ENCODE results near the gene ATP6V0A1. TPM values are rescaled to one million over a fixed set of nuclear protein-coding genes. Genes with fewer than 3 reads are reported as not detected.
"Not testable (repeated sequence)": the region's sequence is repeated elsewhere in the genome, so short reads cannot be mapped to it uniquely, and the experiment has no call there.

The ATP6V0A1 gene
- total RNA-seq, 1 experiment from 2014 or later, result 82.8 TPM

DNA sequence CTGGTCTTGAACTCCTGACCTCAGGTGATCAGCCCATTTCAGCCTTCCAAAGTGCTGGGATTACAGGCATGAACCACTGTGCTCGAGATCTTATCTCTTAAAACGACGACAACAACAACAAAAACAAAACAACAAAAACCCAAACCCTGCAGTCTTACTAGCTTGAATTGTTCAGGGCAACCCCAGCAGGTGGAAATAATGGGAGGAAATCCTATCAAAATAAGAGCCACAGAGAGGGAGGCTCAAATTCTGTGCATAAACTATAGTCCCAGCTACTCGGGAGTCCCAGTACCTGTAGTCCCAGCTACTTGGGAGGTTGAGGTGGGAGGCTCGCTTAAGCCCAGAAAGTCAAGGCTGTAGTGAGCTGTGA, 16.5 kb upstream of the ATP6V0A1 start:
- H3K9me3 Mint-ChIP-seq (ENCODE audit: unreplicated experiment), result no peaks in the 10 kb centered on the region
- H3K36me3 Mint-ChIP-seq (ENCODE audit: insufficient read depth, unreplicated experiment), result no peaks in the 10 kb centered on the region
- CTCF ChIA-PET, result interaction anchor here (0.5 to 2.1 kb wide), 5 partner anchors 11 to 136 kb away, joined by 3 to 6 read pairs (median 4); partner anchors contain the start of gene PSMC3IP
- H3K4me1 ChIP-seq, result peaks cover 5% of the 10 kb centered on the region; the same call in 1 of the 2 replicates
- H3K4me1 Mint-ChIP-seq (ENCODE audit: low read depth, unreplicated experiment), result peaks cover 12% of the 10 kb centered on the region
- no peak for TF ChIP-seq CTCF (IDR thresholded peaks at IDR 0.05; ENCODE audit: insufficient read depth in 1 of 2, low read depth in 1 of 2, low read length in 1 of 2, severe bottlenecking in 1 of 2, unreplicated experiment in 1 of 2)
- H3K4me3 Mint-ChIP-seq (ENCODE audit: unreplicated experiment), result no peak overlapping the region
- no peaks in the 10 kb centered on the region for H3K27me3 ChIP-seq (replicated peaks; ENCODE audit: control insufficient read depth, insufficient read depth, low read length)
- POLR2A ChIA-PET, result no interaction called here
- H3K27ac Mint-ChIP-seq (ENCODE audit: unreplicated experiment), result no peak overlapping the region
- BruUV-seq (replicated peaks), result no TSS peak
- intact Hi-C loops (cut with micrococcal nuclease; ENCODE audit: unreplicated experiment), result no loop called here
- no peaks in the 10 kb centered on the region for H3K36me3 ChIP-seq (ENCODE audit: control insufficient read depth, insufficient read depth, low read length)
- no peak for DNase-seq
- no peaks in the 10 kb centered on the region for H3K27me3 Mint-ChIP-seq (ENCODE audit: insufficient read depth, unreplicated experiment)
- no peak overlapping the region for H3K4me3 ChIP-seq (ENCODE audit: low read depth, low read length)
- no peaks in the 10 kb centered on the region for H3K9me3 ChIP-seq

GRCh38 chr17:42449176-42449575, 9.5 kb upstream of the ATP6V0A1 start:
- H3K4me3 Mint-ChIP-seq (ENCODE audit: unreplicated experiment); H3K4me3 ChIP-seq (ENCODE audit: low read depth, low read length); H3K9me3 Mint-ChIP-seq (ENCODE audit: unreplicated experiment); CTCF ChIA-PET; DNase-seq; H3K9me3 ChIP-seq; BruUV-seq (replicated peaks); H3K27me3 ChIP-seq (replicated peaks; ENCODE audit: control insufficient read depth, insufficient read depth, low read length); POLR2A ChIA-PET; H3K4me1 Mint-ChIP-seq (ENCODE audit: low read depth, unreplicated experiment); H3K4me1 ChIP-seq; H3K27ac Mint-ChIP-seq (ENCODE audit: unreplicated experiment); H3K36me3 ChIP-seq (ENCODE audit: control insufficient read depth, insufficient read depth, low read length); H3K27me3 Mint-ChIP-seq (ENCODE audit: insufficient read depth, unreplicated experiment); intact Hi-C loops (cut with micrococcal nuclease; ENCODE audit: unreplicated experiment); H3K36me3 Mint-ChIP-seq (ENCODE audit: insufficient read depth, unreplicated experiment): not testable (repeated sequence)

- H3K4me1 ChIP-seq; H3K27me3 ChIP-seq (replicated peaks; ENCODE audit: control insufficient read depth, insufficient read depth, low read length); H3K27me3 Mint-ChIP-seq (ENCODE audit: insufficient read depth, unreplicated experiment); H3K36me3 Mint-ChIP-seq (ENCODE audit: insufficient read depth, unreplicated experiment); H3K9me3 Mint-ChIP-seq (ENCODE audit: unreplicated experiment); H3K36me3 ChIP-seq (ENCODE audit: control insufficient read depth, insufficient read depth, low read length); H3K9me3 ChIP-seq; H3K4me3 Mint-ChIP-seq (ENCODE audit: unreplicated experiment); intact Hi-C loops (cut with micrococcal nuclease; ENCODE audit: unreplicated experiment); H3K4me3 ChIP-seq (ENCODE audit: low read depth, low read length); CTCF ChIA-PET; BruUV-seq (replicated peaks); POLR2A ChIA-PET; H3K4me1 Mint-ChIP-seq (ENCODE audit: low read depth, unreplicated experiment); DNase-seq: not testable (repeated sequence)
- H3K27ac Mint-ChIP-seq (ENCODE audit: unreplicated experiment), result peak overlapping the region; percentile 28
Measured at GRCh38 chr17:42449838-42450237, 8.8 kb upstream of the ATP6V0A1 start.

DNA sequence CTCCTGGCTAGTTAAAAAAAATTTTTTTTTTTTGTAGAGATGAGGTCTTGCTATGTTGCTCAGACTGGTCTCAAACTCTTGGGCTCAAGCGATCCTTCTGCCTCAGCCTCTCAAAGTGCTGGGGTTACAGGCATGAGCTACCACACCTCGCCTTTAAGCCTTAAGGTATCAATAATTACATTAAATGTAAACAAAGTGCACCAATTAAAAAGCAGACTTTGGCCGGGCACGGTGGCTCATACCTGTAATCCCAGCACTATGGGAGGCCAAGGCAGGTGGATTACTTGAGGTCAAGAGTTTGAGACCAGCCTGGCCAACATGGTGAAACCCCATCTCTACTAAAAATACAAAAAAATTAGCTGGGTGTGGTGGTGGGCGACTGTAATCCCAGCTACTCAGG, 7.4 kb upstream of the ATP6V0A1 start:
- intact Hi-C loops (cut with micrococcal nuclease; ENCODE audit: unreplicated experiment); POLR2A ChIA-PET: not testable (repeated sequence)

More for the DNA sequence above, 7.4 kb upstream of the ATP6V0A1 start:
- H3K27ac Mint-ChIP-seq (ENCODE audit: unreplicated experiment); H3K4me3 ChIP-seq (ENCODE audit: low read depth, low read length); DNase-seq; H3K4me1 ChIP-seq; H3K9me3 ChIP-seq; H3K9me3 Mint-ChIP-seq (ENCODE audit: unreplicated experiment); CTCF ChIA-PET; H3K27me3 Mint-ChIP-seq (ENCODE audit: insufficient read depth, unreplicated experiment); H3K36me3 Mint-ChIP-seq (ENCODE audit: insufficient read depth, unreplicated experiment); H3K4me1 Mint-ChIP-seq (ENCODE audit: low read depth, unreplicated experiment); H3K27me3 ChIP-seq (replicated peaks; ENCODE audit: control insufficient read depth, insufficient read depth, low read length); BruUV-seq (replicated peaks); H3K36me3 ChIP-seq (ENCODE audit: control insufficient read depth, insufficient read depth, low read length); H3K4me3 Mint-ChIP-seq (ENCODE audit: unreplicated experiment): not testable (repeated sequence)
